ENCODE data around the gene FAM20B. TPM values are rescaled to one million over a fixed set of nuclear protein-coding genes. Genes with fewer than 3 reads are reported as not detected.

The FAM20B gene
- total RNA-seq, 1 donor from 2014 or later = 33.8 TPM

GRCh38 chr1:179094818-179095217 lies 69.1 kb downstream of the FAM20B start:
- H3K27me3 Mint-ChIP-seq (ENCODE audit: insufficient read depth, low read depth) = no peaks in the 10 kb centered on the region
- H3K4me3 Mint-ChIP-seq = no peak overlapping the region
- Histone ChIP-seq H3K79me2 (ENCODE audit: low read depth) (no peaks in the 10 kb centered on the region), H3K9ac (no peak overlapping the region), H2AFZ (replicated peaks) (no peak overlapping the region), H3K4me1 (no peaks in the 10 kb centered on the region), H3K9me3 (ENCODE audit: low read depth) (no peaks in the 10 kb centered on the region), H3K36me3 (no peaks in the 10 kb centered on the region), H3K27me3 (no peaks in the 10 kb centered on the region), H3K27ac (no peak overlapping the region), H3K4me3 (no peak overlapping the region), H3K4me2 (no peak overlapping the region), H3F3A (ENCODE audit: low read depth) (no peaks in the 10 kb centered on the region), H4K20me1 (ENCODE audit: low read depth) (no peaks in the 10 kb centered on the region)
- DNase-seq (ENCODE audit: low spot score) = no peak
- no peak overlapping the region for H3K27ac Mint-ChIP-seq
- H3K36me3 Mint-ChIP-seq = peaks cover 23% of the 10 kb centered on the region
- H3K9me3 Mint-ChIP-seq = no peaks in the 10 kb centered on the region
- H3K4me1 Mint-ChIP-seq = no peaks in the 10 kb centered on the region
- TF ChIP-seq EZH2phosphoT487 (IDR thresholded peaks at IDR 0.05) (no peak), EZH2 (IDR thresholded peaks at IDR 0.05) (no peak)
- TF ChIP-seq, protein P1, sequence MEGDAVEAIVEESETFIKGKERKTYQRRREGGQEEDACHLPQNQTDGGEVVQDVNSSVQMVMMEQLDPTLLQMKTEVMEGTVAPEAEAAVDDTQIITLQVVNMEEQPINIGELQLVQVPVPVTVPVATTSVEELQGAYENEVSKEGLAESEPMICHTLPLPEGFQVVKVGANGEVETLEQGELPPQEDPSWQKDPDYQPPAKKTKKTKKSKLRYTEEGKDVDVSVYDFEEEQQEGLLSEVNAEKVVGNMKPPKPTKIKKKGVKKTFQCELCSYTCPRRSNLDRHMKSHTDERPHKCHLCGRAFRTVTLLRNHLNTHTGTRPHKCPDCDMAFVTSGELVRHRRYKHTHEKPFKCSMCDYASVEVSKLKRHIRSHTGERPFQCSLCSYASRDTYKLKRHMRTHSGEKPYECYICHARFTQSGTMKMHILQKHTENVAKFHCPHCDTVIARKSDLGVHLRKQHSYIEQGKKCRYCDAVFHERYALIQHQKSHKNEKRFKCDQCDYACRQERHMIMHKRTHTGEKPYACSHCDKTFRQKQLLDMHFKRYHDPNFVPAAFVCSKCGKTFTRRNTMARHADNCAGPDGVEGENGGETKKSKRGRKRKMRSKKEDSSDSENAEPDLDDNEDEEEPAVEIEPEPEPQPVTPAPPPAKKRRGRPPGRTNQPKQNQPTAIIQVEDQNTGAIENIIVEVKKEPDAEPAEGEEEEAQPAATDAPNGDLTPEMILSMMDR (IDR thresholded peaks at IDR 0.05) = no peak

DNA sequence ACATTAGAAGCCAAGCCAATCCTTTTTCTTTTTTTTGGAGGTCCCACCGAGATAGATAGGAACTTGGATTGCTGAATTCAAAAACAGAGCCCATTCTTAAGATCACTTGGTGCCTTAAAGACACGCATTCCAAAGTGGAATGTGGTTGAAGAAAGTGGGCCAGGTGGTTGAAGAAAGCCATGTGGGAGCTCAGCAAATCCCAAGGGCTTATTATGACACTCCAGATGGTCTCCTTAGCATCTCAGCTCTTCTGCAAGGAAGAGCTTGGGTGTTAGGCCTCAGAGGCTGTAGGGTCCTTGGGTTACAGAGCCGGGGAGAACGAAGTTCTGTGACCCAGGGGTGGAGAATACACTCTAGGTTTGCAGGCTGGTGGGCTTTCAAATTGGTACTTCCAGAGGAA lies 69.7 kb downstream of the FAM20B start:
- H3K36me3 Mint-ChIP-seq = peaks cover 24% of the 10 kb centered on the region
- Histone ChIP-seq H2AFZ (replicated peaks) (no peak overlapping the region), H3K9me3 (ENCODE audit: low read depth) (no peaks in the 10 kb centered on the region), H3K79me2 (ENCODE audit: low read depth) (no peaks in the 10 kb centered on the region), H3K27me3 (no peaks in the 10 kb centered on the region), H4K20me1 (ENCODE audit: low read depth) (no peaks in the 10 kb centered on the region), H3K36me3 (no peaks in the 10 kb centered on the region), H3K4me1 (no peaks in the 10 kb centered on the region), H3F3A (ENCODE audit: low read depth) (no peaks in the 10 kb centered on the region), H3K4me2 (no peak overlapping the region), H3K9ac (no peak overlapping the region), H3K27ac (no peak overlapping the region), H3K4me3 (no peak overlapping the region)
- no peaks in the 10 kb centered on the region for H3K27me3 Mint-ChIP-seq (ENCODE audit: insufficient read depth, low read depth)
- H3K9me3 Mint-ChIP-seq = no peaks in the 10 kb centered on the region
- no peak overlapping the region for H3K27ac Mint-ChIP-seq
- H3K4me3 Mint-ChIP-seq = no peak overlapping the region
- no peak for DNase-seq (ENCODE audit: low spot score)
- no peak for TF ChIP-seq EZH2 (IDR thresholded peaks at IDR 0.05)
- no peak for TF ChIP-seq EZH2phosphoT487 (IDR thresholded peaks at IDR 0.05)
- TF ChIP-seq, protein P1 (IDR thresholded peaks at IDR 0.05) = no peak
- H3K4me1 Mint-ChIP-seq = no peaks in the 10 kb centered on the region

GRCh38 chr1:179095924-179096323 lies 70.2 kb downstream of the FAM20B start:
- Mint-ChIP-seq H3K4me1 (no peaks in the 10 kb centered on the region), H3K27me3 (ENCODE audit: insufficient read depth, low read depth) (no peaks in the 10 kb centered on the region), H3K36me3 (peaks cover 29% of the 10 kb centered on the region), H3K27ac (no peak overlapping the region), H3K4me3 (no peak overlapping the region), H3K9me3 (no peaks in the 10 kb centered on the region)
- Histone ChIP-seq H3K27me3 (no peaks in the 10 kb centered on the region), H3K27ac (no peak overlapping the region), H3F3A (ENCODE audit: low read depth) (no peaks in the 10 kb centered on the region), H3K4me1 (no peaks in the 10 kb centered on the region), H2AFZ (replicated peaks) (no peak overlapping the region), H3K4me3 (no peak overlapping the region), H4K20me1 (ENCODE audit: low read depth) (no peaks in the 10 kb centered on the region), H3K9ac (no peak overlapping the region), H3K36me3 (no peaks in the 10 kb centered on the region), H3K4me2 (no peak overlapping the region), H3K9me3 (ENCODE audit: low read depth) (no peaks in the 10 kb centered on the region), H3K79me2 (ENCODE audit: low read depth) (no peaks in the 10 kb centered on the region)
- no peak for TF ChIP-seq EZH2phosphoT487 (IDR thresholded peaks at IDR 0.05)
- no peak for TF ChIP-seq EZH2 (IDR thresholded peaks at IDR 0.05)
- TF ChIP-seq, protein P1 (IDR thresholded peaks at IDR 0.05) = no peak
- no peak for DNase-seq (ENCODE audit: low spot score)
